ENCODE data around the gene RNF151. TPM values are rescaled to one million over a fixed set of nuclear protein-coding genes. Genes with fewer than 3 reads are reported as not detected.

Gene RNF151
- total and polyA plus RNA-seq, 2 of the 13 experiments (the other 11 are each of a cell fraction or from before 2014, with no cell fraction given): not detected

DNA sequence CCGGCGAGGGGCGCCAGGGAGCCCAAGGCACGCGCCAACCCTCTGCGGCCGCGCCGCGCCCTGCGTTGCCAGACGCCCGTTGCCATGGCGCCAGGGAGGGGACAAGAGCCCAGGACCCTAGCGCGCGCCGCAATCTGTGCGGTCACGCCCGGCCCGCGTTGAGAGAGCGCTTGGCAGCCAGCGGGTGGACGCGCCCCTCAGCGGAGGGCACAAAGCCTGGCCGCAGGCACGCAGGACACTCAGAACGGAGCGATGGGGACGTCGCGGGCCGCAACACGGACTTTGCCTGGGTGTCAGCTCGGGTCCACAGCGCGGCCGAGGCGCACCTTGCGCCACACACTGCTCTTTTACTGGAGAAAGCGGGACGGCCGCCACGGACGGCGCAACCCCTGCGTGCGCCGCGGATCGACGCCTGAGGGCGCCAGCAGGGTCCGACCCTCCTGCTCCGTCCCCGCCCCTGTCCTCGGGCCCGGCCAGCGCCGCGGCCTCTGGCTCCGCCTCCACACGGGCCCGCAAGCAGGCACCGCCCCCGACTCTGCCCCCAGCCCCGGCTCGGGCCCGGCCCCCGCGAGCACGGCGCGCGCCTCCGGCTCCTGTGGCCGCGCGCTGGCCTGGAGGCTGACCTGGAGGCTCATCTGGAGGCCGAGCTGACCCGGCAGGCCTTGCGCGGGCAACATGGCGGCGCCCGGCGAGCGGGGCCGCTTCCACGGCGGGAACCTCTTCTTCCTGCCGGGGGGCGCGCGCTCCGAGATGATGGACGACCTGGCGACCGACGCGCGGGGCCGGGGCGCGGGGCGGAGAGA is 17.1 kb downstream of the RNF151 start, which contains the start of gene GFER (continued):
- TF ChIP-seq JUND (CRISPR knock-in tag; IDR thresholded peaks at IDR 0.05) (0 out of 2 replicates have a peak, but pooled peaks have one; percentile 50), ERF (CRISPR knock-in tag; IDR thresholded peaks at IDR 0.05) (peak; percentile 77; the same call in 1 of the 2 replicates), ZSCAN21 (CRISPR knock-in tag; IDR thresholded peaks at IDR 0.05; ENCODE audit: borderline replicate concordance) (peak; percentile 23), CCAR2 (optimal IDR thresholded peaks at IDR 0.05; ENCODE audit: low read depth, low read length) (peak; percentile 84), ZNF619 (CRISPR knock-in tag; IDR thresholded peaks at IDR 0.05) (0 out of 2 replicates have a peak, but pooled peaks have one; percentile 12), ZNF569 (CRISPR knock-in tag; IDR thresholded peaks at IDR 0.05; ENCODE audit: borderline replicate concordance) (no peak), CBX5 (CRISPR knock-in tag; IDR thresholded peaks at IDR 0.05; ENCODE audit: borderline replicate concordance) (no peak; the same call in 1 of the 2 replicates), AGO2 (optimal IDR thresholded peaks at IDR 0.05; ENCODE audit: low read depth, low read length) (peak; percentile 80), KDM3A (CRISPR knock-in tag; IDR thresholded peaks at IDR 0.05; ENCODE audit: low read depth) (no peak), SMARCC2 (IDR thresholded peaks at IDR 0.05) (no peak), RERE (CRISPR knock-in tag; IDR thresholded peaks at IDR 0.05; ENCODE audit: low read depth) (0 out of 2 replicates have a peak, but pooled peaks have one; percentile 13), ZNF552 (CRISPR knock-in tag; IDR thresholded peaks at IDR 0.05; ENCODE audit: borderline replicate concordance) (peak; percentile 54; the same call in 1 of the 2 replicates), ZGPAT (CRISPR knock-in tag; IDR thresholded peaks at IDR 0.05) (peak; percentile 89; the same call in 1 of the 2 replicates), ZBTB49 (CRISPR knock-in tag; IDR thresholded peaks at IDR 0.05; ENCODE audit: borderline replicate concordance) (no peak), ZNF652 (CRISPR knock-in tag; IDR thresholded peaks at IDR 0.05; ENCODE audit: borderline replicate concordance, low read depth) (no peak), POLR2AphosphoS2 (IDR thresholded peaks at IDR 0.05; ENCODE audit: low read depth, low read length) (no peak), ZNF850 (CRISPR knock-in tag; conservative IDR thresholded peaks at IDR 0.05) (no peak), ZMYM3 (CRISPR knock-in tag; IDR thresholded peaks at IDR 0.05) (no peak), ZNF101 (CRISPR knock-in tag; IDR thresholded peaks at IDR 0.05; ENCODE audit: borderline replicate concordance, low read depth) (no peak)

Measured in HepG2 (cell line).